Spinal cord (tissue), 10 donors: ENCODE measurements around the gene PDE4D. TPM values are rescaled to one million over a fixed set of nuclear protein-coding genes. Genes with fewer than 3 reads are reported as not detected.

ENCODE experiments used
- DNase-seq, 6 donors: peaks; one replicate each; pipeline versions ENCODE4 v3.0.0 to v3.0.0-alpha.2; 2013 to 2015; ENCODE audit warnings: low spot score in 6 of 6, low read depth in 4 of 6
- H3K27ac ChIP-seq: one replicate; pipeline ENCODE4 v1.5.1; 2013; ENCODE audit warnings: low read depth, low read length, control low read depth
- H3K27me3 ChIP-seq: one replicate; pipeline ENCODE4 v1.6.1; 2013; ENCODE audit warnings: low read length; ENCODE audit not compliant: control insufficient read depth, insufficient read depth
- H3K36me3 ChIP-seq: one replicate; pipeline ENCODE4 v1.6.1; 2013; ENCODE audit warnings: low read length; ENCODE audit not compliant: control insufficient read depth, insufficient read depth
- H3K4me1 ChIP-seq: one replicate; pipeline ENCODE4 v1.6.1; 2013; ENCODE audit warnings: low read length; ENCODE audit not compliant: control insufficient read depth, insufficient read depth
- H3K4me3 ChIP-seq: one replicate; pipeline ENCODE4 v1.5.1; 2013; ENCODE audit warnings: low read depth, low read length, control low read depth
- H3K9me3 ChIP-seq: one replicate; pipeline ENCODE4 v1.6.1; 2013; ENCODE audit warnings: low read length; ENCODE audit not compliant: control insufficient read depth, insufficient read depth
- WGBS: methylation state at CpG from one replicate; pipeline ENCODE4 v1.1.5; 2013; ENCODE audit warnings: missing lambda C conversion rate; ENCODE audit not compliant: insufficient coverage; 5-methylcytosine and 5-hydroxymethylcytosine counted together
- polyA plus RNA-seq, 2 donors: library from polyadenylated mRNA; unstranded; fragments of 120-200 nt; gene quantifications; one replicate each; pipeline ENCODE4 v1.2.1, GENCODE V29; 2013; ENCODE audit not compliant: insufficient read length in 2 of 2
- total RNA-seq, 2 donors: library from RNA; depleted of rRNA in 1 of 2; stranded (reverse); fragments of 120-200 nt in 1 of 2; fragments of >200 nt in 1 of 2; gene quantifications; one replicate each; pipeline versions ENCODE4 v1.2.3 to v1.2.4, GENCODE V29; 2013 to 2014
- donor health status: healthy.

The PDE4D gene
- total and polyA plus RNA-seq, 4 donors: 16.1 to 84.0 (median 37.0) TPM

DNA sequence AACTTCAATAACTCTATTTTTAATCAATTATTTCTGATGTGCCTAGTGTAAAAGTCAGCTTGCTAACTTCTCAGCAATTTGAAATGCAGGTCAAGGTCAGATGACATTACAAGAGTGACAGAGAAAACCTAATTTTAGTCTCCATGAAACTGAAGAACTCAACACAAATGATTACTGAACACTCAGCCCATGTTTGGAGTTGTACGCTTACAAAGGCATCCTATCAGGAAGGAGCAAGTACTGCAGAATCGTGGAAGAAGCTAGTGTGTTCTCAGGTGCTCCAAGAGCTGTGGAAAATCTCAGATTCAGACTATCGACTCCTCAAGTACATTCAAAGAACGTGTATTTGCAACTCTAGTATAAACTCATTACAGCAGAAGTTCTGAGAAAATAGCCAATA is 526.7 kb downstream of the PDE4D start:
- Histone ChIP-seq H3K4me1 (no peaks in the 10 kb centered on the region), H3K27me3 (no peaks in the 10 kb centered on the region), H3K27ac (no peak overlapping the region), H3K9me3 (no peaks in the 10 kb centered on the region), H3K36me3 (no peaks in the 10 kb centered on the region), H3K4me3 (no peak overlapping the region)
- WGBS: no CpG with 5 or more reads among the region's 4 CpGs
- DNase-seq: no peak

DNA sequence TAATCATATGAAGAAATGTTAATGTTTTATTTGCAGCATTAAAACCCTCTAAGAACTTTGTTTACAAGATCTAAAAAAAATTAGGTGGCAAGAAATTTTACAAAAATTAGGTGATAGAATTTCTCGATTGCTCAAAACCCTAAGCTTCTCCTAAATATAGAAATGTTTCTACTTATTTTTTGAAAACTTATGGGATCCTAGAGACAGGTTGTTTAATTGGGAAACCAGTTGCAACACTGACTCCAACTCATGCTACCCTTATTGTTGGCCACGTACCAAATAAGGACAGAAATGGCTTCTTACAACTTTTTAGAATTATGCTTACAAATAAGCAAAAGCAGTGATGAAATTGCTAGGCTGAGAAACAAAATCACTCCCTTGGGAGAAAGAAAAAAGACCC is 531.1 kb downstream of the PDE4D start:
- H3K4me3 ChIP-seq: no peak overlapping the region
- no peak overlapping the region for H3K27ac ChIP-seq
- no peaks in the 10 kb centered on the region for H3K4me1 ChIP-seq
- H3K9me3 ChIP-seq: no peaks in the 10 kb centered on the region
- no peaks in the 10 kb centered on the region for H3K27me3 ChIP-seq
- WGBS: 100% methylated on average over 1 of the region's 2 CpGs
- no peaks in the 10 kb centered on the region for H3K36me3 ChIP-seq
- no peak for DNase-seq

DNA sequence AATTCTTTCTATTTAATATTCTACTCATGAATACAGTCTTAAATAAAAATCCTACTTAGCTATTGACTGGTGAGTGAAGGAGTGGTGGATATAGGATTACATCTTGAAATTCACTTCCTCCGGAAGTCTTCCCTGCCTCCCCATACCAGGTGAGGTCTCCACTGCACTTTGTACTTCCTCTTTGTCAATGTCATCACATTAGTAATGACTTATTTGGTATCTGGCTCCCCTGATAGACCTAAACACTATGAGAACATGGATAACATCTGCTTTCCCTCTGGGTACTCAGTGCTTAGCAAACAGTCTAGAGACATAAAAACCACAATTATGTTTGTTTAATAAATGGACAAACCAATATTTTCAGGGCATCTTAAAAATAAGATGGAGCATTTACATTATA is 532.1 kb downstream of the PDE4D start:
- no CpG with 5 or more reads among the region's 1 CpG for WGBS
- no peak overlapping the region for H3K27ac ChIP-seq

DNA sequence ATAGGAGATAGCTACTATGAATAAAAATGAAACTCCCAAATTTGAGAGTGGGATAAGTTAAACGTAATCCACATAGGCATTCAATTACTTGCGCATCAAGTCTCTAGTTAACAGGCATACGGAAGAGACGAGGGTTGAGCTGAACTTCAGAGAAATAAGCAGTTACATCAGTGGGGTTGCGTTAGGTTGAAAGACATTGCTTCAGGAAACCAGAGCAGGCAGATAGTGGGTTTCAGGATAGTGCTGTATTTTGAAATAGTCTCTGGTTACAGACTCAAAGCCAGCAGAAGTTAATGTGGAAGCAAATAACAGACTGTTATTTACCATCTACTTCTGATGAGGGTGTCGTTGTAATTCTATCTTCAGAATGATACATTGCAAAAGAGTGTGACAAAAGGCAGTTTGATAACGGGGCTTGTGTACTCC is 533.4 kb downstream of the PDE4D start:
- no peak for DNase-seq
- Histone ChIP-seq H3K4me1 (peaks cover 4% of the 10 kb centered on the region), H3K9me3 (no peaks in the 10 kb centered on the region), H3K36me3 (no peaks in the 10 kb centered on the region), H3K4me3 (no peak overlapping the region), H3K27ac (no peak overlapping the region), H3K27me3 (no peaks in the 10 kb centered on the region)
- 98% methylated on average over 5 of the region's 7 CpGs for WGBS

More for the DNA sequence above, 532.1 kb downstream of the PDE4D start:
- no peaks in the 10 kb centered on the region for H3K36me3 ChIP-seq
- peaks cover 4% of the 10 kb centered on the region for H3K4me1 ChIP-seq
- no peak for DNase-seq
- no peaks in the 10 kb centered on the region for H3K27me3 ChIP-seq
- H3K9me3 ChIP-seq: no peaks in the 10 kb centered on the region
- no peak overlapping the region for H3K4me3 ChIP-seq

DNA sequence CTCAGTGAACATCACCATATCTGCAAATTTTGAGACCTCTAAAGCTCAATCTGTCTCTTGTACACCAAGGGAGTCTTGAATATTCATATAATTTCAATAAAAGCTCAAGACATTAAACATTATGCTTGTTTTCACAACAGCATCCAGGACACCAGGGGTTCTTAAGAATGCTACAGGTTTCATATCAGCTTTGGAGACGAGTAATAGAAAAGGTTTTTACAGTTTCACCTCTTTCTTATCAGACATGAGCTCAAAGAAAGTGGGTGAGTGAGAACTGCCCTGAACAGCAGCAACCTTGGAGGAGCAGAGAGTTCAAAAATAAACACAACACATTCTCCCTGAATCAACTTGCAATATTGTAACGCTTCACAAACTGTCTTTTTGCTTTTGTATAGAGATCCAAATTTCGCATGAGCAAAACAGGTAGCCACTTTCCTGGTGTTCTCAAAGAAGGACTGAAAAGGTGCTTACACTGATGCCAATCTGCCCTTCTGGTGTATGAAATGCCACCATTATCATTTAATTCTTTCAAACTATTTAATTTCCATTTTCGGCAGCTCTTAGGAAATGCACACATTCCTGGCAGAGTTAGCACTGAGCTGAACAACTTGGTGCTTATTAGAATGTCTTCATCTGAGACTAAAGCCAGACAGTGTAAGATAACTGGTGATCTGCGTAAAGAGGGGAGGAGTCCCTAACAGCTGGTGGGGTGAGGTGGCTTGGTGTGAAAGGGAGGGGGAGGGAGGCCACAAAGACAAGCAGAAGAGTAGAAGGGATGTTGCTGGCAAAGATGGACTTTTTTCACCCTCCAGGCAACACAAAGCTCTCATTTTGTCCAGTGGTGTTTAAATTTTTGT is 535.3 kb downstream of the PDE4D start:
- Histone ChIP-seq H3K27me3 (no peaks in the 10 kb centered on the region), H3K36me3 (no peaks in the 10 kb centered on the region), H3K4me1 (peaks cover 4% of the 10 kb centered on the region), H3K27ac (no peak overlapping the region), H3K9me3 (no peaks in the 10 kb centered on the region), H3K4me3 (no peak overlapping the region)
- peak in 1 of 6 donors; percentile 38 for DNase-seq
- 38% methylated on average over 3 of the region's 5 CpGs for WGBS

DNA sequence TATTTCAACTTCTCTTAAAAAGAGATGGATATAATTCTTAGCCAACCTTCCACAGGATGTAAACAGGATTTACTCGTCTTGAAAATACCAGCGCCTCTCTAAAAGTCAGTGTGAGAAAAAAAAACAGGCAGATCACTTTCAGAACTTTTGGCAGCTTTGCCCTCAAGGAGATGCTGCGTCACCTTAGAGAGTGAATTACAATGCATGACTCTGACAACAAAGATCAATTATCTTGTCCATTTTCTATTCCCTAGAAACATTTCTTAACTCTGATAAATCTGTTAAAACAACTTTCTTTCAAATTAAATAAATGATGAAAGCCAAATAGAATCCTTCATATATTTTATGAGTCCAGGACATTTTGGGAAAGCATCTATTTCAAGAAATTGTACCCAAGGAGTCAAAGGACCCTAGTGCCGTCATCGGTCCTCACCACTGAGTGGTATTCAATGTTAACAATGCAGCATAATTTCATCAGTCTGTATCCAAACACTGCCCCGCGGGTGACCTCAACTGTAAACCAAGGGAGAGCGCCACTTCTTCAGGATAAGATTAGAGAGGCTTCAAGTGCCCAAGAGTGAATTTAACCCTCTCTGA is 536.0 kb downstream of the PDE4D start:
- Histone ChIP-seq H3K27ac (no peak overlapping the region), H3K4me1 (peaks cover 4% of the 10 kb centered on the region), H3K4me3 (no peak overlapping the region), H3K9me3 (no peaks in the 10 kb centered on the region), H3K36me3 (no peaks in the 10 kb centered on the region), H3K27me3 (no peaks in the 10 kb centered on the region)
- 15% methylated on average over 5 of the region's 8 CpGs for WGBS
- no peak for DNase-seq

DNA sequence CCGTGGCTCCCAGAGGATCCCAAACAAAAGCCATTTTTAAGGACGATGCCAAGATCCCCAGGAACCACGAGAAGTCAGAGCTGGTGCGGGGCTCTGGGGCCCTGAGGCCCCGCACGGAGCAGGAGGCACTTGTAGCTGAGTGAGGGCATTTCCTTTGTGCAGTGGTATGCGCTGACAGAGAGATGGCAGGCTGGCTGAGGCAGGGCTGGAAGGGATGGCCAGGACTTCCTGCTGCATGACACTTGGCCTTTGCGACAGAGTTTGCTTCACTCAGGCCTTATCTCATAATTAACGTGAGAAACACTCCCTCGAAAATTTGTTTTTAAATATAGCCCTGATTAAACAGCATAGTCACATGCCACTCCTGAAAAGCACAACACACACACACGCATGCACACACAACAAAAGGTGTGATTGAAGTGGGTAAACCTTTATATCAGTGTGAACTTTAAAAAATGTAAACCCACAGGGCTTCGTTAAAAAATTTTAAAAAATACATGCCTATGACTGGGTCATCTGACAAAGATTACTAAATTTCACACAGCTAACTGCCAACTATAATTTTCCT is 536.6 kb downstream of the PDE4D start:
- Histone ChIP-seq H3K4me3 (no peak overlapping the region), H3K27ac (no peak overlapping the region), H3K36me3 (no peaks in the 10 kb centered on the region), H3K27me3 (no peaks in the 10 kb centered on the region), H3K9me3 (no peaks in the 10 kb centered on the region), H3K4me1 (peaks cover 4% of the 10 kb centered on the region)
- WGBS: 33% methylated on average over 7 of the region's 12 CpGs
- no peak for DNase-seq

DNA sequence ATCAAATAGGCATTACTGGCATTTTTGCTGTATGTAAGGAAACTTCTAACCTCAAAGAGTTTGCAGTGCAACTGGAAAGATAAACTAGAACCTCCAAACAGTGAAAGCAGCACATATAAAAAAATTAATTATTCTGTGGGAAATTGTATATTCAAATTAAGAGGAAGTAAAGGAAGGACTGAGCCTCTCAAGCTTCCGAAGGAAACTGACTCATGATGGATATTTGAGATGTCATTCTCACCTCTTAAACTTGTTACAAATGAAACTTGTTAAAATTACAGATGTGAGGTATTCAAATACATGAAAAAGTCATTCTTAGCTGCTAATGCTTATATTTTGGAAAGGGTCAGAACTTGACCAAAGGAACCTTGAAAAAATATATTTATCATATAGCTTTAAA is 538.7 kb downstream of the PDE4D start:
- no peak overlapping the region for H3K27ac ChIP-seq
- H3K27me3 ChIP-seq: no peaks in the 10 kb centered on the region
- H3K36me3 ChIP-seq: no peaks in the 10 kb centered on the region
- peaks cover 4% of the 10 kb centered on the region for H3K4me1 ChIP-seq
- no CpG with 5 or more reads among the region's 1 CpG for WGBS
- H3K4me3 ChIP-seq: no peak overlapping the region
- DNase-seq: no peak
- no peaks in the 10 kb centered on the region for H3K9me3 ChIP-seq

DNA sequence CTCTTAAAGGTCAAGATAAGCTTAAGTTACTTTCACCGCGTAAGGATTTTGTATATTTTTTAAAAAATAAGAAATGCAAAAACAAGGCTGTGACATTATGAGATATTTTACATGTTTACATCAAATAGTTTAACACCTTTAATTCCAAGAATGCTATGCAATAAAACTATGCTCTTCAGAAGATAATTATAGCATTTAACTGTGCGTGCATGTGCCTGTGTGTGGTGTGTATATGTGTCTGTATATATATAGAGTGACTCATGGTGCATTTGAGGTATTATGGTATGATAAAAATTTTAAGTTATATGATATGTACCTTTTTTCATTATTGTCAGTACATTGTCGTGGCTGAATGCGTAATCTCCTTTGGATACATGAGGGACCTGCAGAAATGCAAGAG is 539.3 kb downstream of the PDE4D start:
- no CpG with 5 or more reads among the region's 5 CpGs for WGBS
- Histone ChIP-seq H3K9me3 (no peaks in the 10 kb centered on the region), H3K36me3 (no peaks in the 10 kb centered on the region), H3K4me1 (peaks cover 4% of the 10 kb centered on the region), H3K27ac (no peak overlapping the region), H3K4me3 (no peak overlapping the region), H3K27me3 (no peaks in the 10 kb centered on the region)
- no peak for DNase-seq
